IMR-90 (cell line): Measurements from ENCODE around the gene FER. TPM values are rescaled to one million over a fixed set of nuclear protein-coding genes. Genes with fewer than 3 reads are reported as not detected.

ENCODE experiments used
- ATAC-seq: fragments of 200-7000 bp; cut with Tn5 transposase; 2 replicates; pipeline ENCODE4 v1.9.1; 2020; ENCODE audit warnings: low read depth, mild to moderate bottlenecking, moderate library complexity
- BruUV-seq: library from RNA; stranded (reverse); fragments of 400-500 nt; replicated peaks from 2 replicates; lab custom pipeline; 2021; lab: Mats Ljungman, UMichigan
- CTCF ChIA-PET: fragments of 300-600 bp; formaldehyde crosslinking; extraction: SDS; loops from one replicate; lab custom pipeline; 2021; ENCODE audit warnings: antibody characterized with exemption; lab: Yijun Ruan, JAX
- POLR2A ChIA-PET: fragments of 300-600 bp; sonication (Branson Sonifier 250); formaldehyde crosslinking; loops from one replicate; lab custom pipeline; 2022; ENCODE audit warnings: antibody characterized with exemption; ENCODE audit not compliant: unreplicated experiment; lab: Charles Lee
- DNase-seq: peaks from one replicate; pipeline ENCODE4 v3.0.0; 2013
- H2AFZ ChIP-seq: replicated peaks from 2 replicates; pipeline ENCODE3; 2013; ENCODE audit warnings: low read length, mild to moderate bottlenecking; ENCODE audit not compliant: poor library complexity
- H2AK5ac ChIP-seq: 2 replicates; pipeline ENCODE4 v1.6.1; 2013; ENCODE audit warnings: low read depth, low read length, inconsistent platforms
- H2AK9ac ChIP-seq: replicated peaks from 2 replicates; pipeline ENCODE3; 2013; ENCODE audit warnings: mild to moderate bottlenecking, low read depth, low read length, moderate library complexity; ENCODE audit not compliant: poor library complexity
- H2BK120ac ChIP-seq: 2 replicates; pipeline ENCODE4 v1.6.1; 2013; ENCODE audit warnings: low read depth, low read length, inconsistent platforms
- H2BK15ac ChIP-seq: 3 replicates; pipeline ENCODE4 v1.6.1; 2013; ENCODE audit warnings: low read depth, low read length, inconsistent platforms
- H2BK20ac ChIP-seq: 2 replicates; pipeline ENCODE4 v1.6.1; 2013; ENCODE audit warnings: low read depth, mild to moderate bottlenecking, inconsistent platforms, low read length, moderate library complexity
- H2BK5ac ChIP-seq: 2 replicates; pipeline ENCODE4 v1.6.1; 2013; ENCODE audit warnings: mild to moderate bottlenecking, low read depth, low read length, inconsistent platforms; ENCODE audit not compliant: poor library complexity, severe bottlenecking
- H3K14ac ChIP-seq: replicated peaks from 2 replicates; pipeline ENCODE4 v1.6.1; 2013; ENCODE audit warnings: low read depth, low read length, inconsistent platforms
- H3K18ac ChIP-seq: 2 replicates; pipeline ENCODE4 v1.6.1; 2013; ENCODE audit warnings: low read depth, low read length, control low read depth
- H3K23ac ChIP-seq: 2 replicates; pipeline ENCODE4 v1.6.1; 2013; ENCODE audit warnings: low read depth, low read length, inconsistent platforms
- H3K27ac ChIP-seq: 2 replicates; pipeline ENCODE4 v1.5.1; 2013; ENCODE audit warnings: mild to moderate bottlenecking, control low read depth, low read length; ENCODE audit not compliant: insufficient read depth
- H3K27me3 ChIP-seq: 2 replicates; pipeline ENCODE4 v1.6.1; 2013; ENCODE audit warnings: low read length; ENCODE audit not compliant: control insufficient read depth, insufficient read depth
- H3K36me3 ChIP-seq: 2 replicates; pipeline ENCODE4 v1.6.1; 2013; ENCODE audit warnings: low read length, mixed read lengths; ENCODE audit not compliant: control insufficient read depth, insufficient read depth
- H3K4ac ChIP-seq: 2 replicates; pipeline ENCODE4 v1.6.1; 2013; ENCODE audit warnings: low read depth, low read length, inconsistent platforms
- H3K4me1 ChIP-seq: 2 replicates; pipeline ENCODE4 v1.6.1; 2013; ENCODE audit warnings: low read length, mixed read lengths; ENCODE audit not compliant: control insufficient read depth, insufficient read depth
- H3K4me2 ChIP-seq: 2 replicates; pipeline ENCODE4 v1.6.1; 2013; ENCODE audit warnings: low read depth, mild to moderate bottlenecking, control low read depth, low read length, moderate library complexity
- H3K4me3 ChIP-seq: 2 replicates; pipeline ENCODE4 v1.5.1; 2013; ENCODE audit warnings: low read depth, mild to moderate bottlenecking, control low read depth, low read length, moderate library complexity; ENCODE audit not compliant: insufficient read depth
- H3K56ac ChIP-seq: 2 replicates; pipeline ENCODE4 v1.6.1; 2013; ENCODE audit warnings: low read length, inconsistent platforms; ENCODE audit not compliant: insufficient read depth; ENCODE audit errors: extremely low read depth
- H3K79me1 ChIP-seq, 2 experiments: 2 replicates each; pipeline ENCODE4 v1.6.1; 2013; ENCODE audit warnings: low read length in 2 of 2, inconsistent platforms in 1 of 2, low read depth in 1 of 2
- H3K9ac ChIP-seq: 2 replicates; pipeline ENCODE4 v1.6.1; 2013; ENCODE audit warnings: low read depth, low read length, control low read depth
- H3K9me1 ChIP-seq: 2 replicates; pipeline ENCODE4 v1.6.1; 2013; ENCODE audit warnings: low read length, inconsistent platforms; ENCODE audit not compliant: insufficient read depth
- H3K9me3 ChIP-seq: 2 replicates; pipeline ENCODE4 v1.6.1; 2013; ENCODE audit warnings: low read length; ENCODE audit not compliant: control insufficient read depth, insufficient read depth
- H4K20me1 ChIP-seq: 2 replicates; pipeline ENCODE4 v1.6.1; 2013; ENCODE audit warnings: low read length, inconsistent platforms; ENCODE audit not compliant: insufficient read depth
- H4K5ac ChIP-seq: 2 replicates; pipeline ENCODE4 v1.6.1; 2013; ENCODE audit warnings: mild to moderate bottlenecking, low read depth, low read length, control low read depth
- H4K8ac ChIP-seq, 2 experiments: 2 replicates each; pipeline ENCODE4 v1.6.1; 2013; ENCODE audit warnings: low read depth in 2 of 2, low read length in 2 of 2, control low read depth in 1 of 2, inconsistent platforms in 1 of 2
- H4K91ac ChIP-seq: 2 replicates; pipeline ENCODE4 v1.6.1; 2013; ENCODE audit warnings: low read depth, low read length, inconsistent platforms; ENCODE audit not compliant: insufficient read depth
- CEBPB ChIP-seq: IDR thresholded peaks from 2 replicates; pipeline ENCODE4 v1.6.1; 2012; ENCODE audit warnings: low read depth, low read length, improper control_type of control experiment
- CTCF ChIP-seq: conservative IDR thresholded peaks from 2 replicates; pipeline ENCODE4 v1.5.1; 2012; ENCODE audit warnings: mild to moderate bottlenecking, low read depth, low read length, improper control_type of control experiment
- FOS ChIP-seq: fragments of 150-350 bp; IDR thresholded peaks from 2 replicates; pipeline ENCODE4 v1.6.1; 2016; ENCODE audit warnings: low read depth, low read length
- MAZ ChIP-seq: IDR thresholded peaks from 2 replicates; pipeline ENCODE4 v1.6.1; 2012; ENCODE audit warnings: low read depth, mild to moderate bottlenecking, low read length, improper control_type of control experiment, moderate library complexity, borderline replicate concordance
- MXI1 ChIP-seq: IDR thresholded peaks from 2 replicates; pipeline ENCODE4 v1.6.1; 2012; ENCODE audit warnings: low read depth, mild to moderate bottlenecking, low read length, moderate library complexity, borderline replicate concordance
- POLR2A ChIP-seq: IDR thresholded peaks from 2 replicates; pipeline ENCODE4 v1.6.1; 2012; ENCODE audit warnings: mild to moderate bottlenecking, low read depth, low read length
- RAD21 ChIP-seq: IDR thresholded peaks from 2 replicates; pipeline ENCODE4 v1.6.1; 2012; ENCODE audit warnings: low read length, improper control_type of control experiment
- RCOR1 ChIP-seq: IDR thresholded peaks from 2 replicates; pipeline ENCODE4 v1.6.1; 2012; ENCODE audit warnings: mild to moderate bottlenecking, low read length, improper control_type of control experiment; ENCODE audit not compliant: insufficient replicate concordance
- RFX5 ChIP-seq: IDR thresholded peaks from 2 replicates; pipeline ENCODE4 v1.8.0; 2012; ENCODE audit warnings: low read depth, mild to moderate bottlenecking, low read length, moderate library complexity
- SMC3 ChIP-seq: fragments of 150-350 bp; IDR thresholded peaks from 2 replicates; pipeline ENCODE4 v1.6.1; 2016; ENCODE audit warnings: low read depth, mild to moderate bottlenecking, antibody characterized with exemption, low read length, moderate library complexity
- USF2 ChIP-seq: fragments of 150-350 bp; IDR thresholded peaks from 2 replicates; pipeline ENCODE4 v1.6.1; 2017; ENCODE audit warnings: mild to moderate bottlenecking, antibody characterized with exemption, low read length, low read depth
- WGBS, 2 experiments: methylation state at CpG; one replicate each; pipeline versions ENCODE4 v1.1.5 to v1.1.7; 2013; ENCODE audit warnings: missing lambda C conversion rate in 2 of 2; ENCODE audit not compliant: insufficient read length in 1 of 2; ENCODE audit errors: extremely low coverage in 2 of 2; 5-methylcytosine and 5-hydroxymethylcytosine counted together
- dilution Hi-C: fragments of 300-500 bp; cut with HindIII; formaldehyde crosslinking; loops from one replicate; pipeline ENCODE4 v1.14.3; 2018; ENCODE audit warnings: low sequenced_read_pairs; ENCODE audit not compliant: unreplicated experiment
- in situ Hi-C: fragments of 300-500 bp; cut with MboI; formaldehyde crosslinking; loops from 3 replicates; pipeline ENCODE4 v1.14.3; 2019; ENCODE audit warnings: low sequenced_read_pairs, inconsistent platforms, mixed read lengths
- intact Hi-C: fragments of 100-400 bp; cut with micrococcal nuclease; formaldehyde crosslinking; loops from 2 replicates; pipeline ENCODE4 v1.10.0; 2022
- polyA plus RNA-seq, 3 experiments: library from polyadenylated mRNA; depleted of rRNA; stranded (reverse); fragments of >200 nt; gene quantifications; 2 replicates each; pipeline ENCODE4 v1.2.3, GENCODE V29; 2012; ENCODE audit warnings: low replicate concordance in 1 of 3
- total RNA-seq: library from RNA; depleted of rRNA; stranded (reverse); fragments of >200 nt; gene quantifications from 2 replicates; pipeline ENCODE4 v1.2.3, GENCODE V29; 2012

Gene FER
- total and polyA plus RNA-seq, 2 of the 4 experiments (the other 2 are of a cell fraction): 3.5 to 32.4 TPM

- in situ Hi-C loops: no loop called here
- Histone ChIP-seq H3K56ac (peak overlapping the region; percentile 96), H2AFZ (peak overlapping the region; percentile 98), H3K4me3 (peak overlapping the region; percentile 67), H4K91ac (peak overlapping the region; percentile 69), H3K4me1 (no peaks in the 10 kb centered on the region; the same call in 1 of the 2 replicates), H3K14ac (peak overlapping the region; percentile 80), H4K5ac (peak overlapping the region; percentile 88), H2AK9ac (peak overlapping the region; percentile 88), H4K8ac (peak overlapping the region; percentile 76 to 78), H3K36me3 (no peaks in the 10 kb centered on the region), H3K9me3 (no peaks in the 10 kb centered on the region), H2BK20ac (peak overlapping the region; percentile 36; the same call in 1 of the 2 replicates), H2BK15ac (peak overlapping the region; percentile 31; the same call in 1 of the 3 replicates), H3K79me1 (peaks cover 0 to 8% of the 10 kb centered on the region in 2 experiments; a peak in 2 of 4 replicates), H3K9me1 (peaks cover 5% of the 10 kb centered on the region; the same call in 1 of the 2 replicates), H3K18ac (peak overlapping the region; percentile 50), H4K20me1 (no peaks in the 10 kb centered on the region), H3K9ac (peak overlapping the region; percentile 93), H3K23ac (peak overlapping the region; percentile 95), H3K27ac (peak overlapping the region; percentile 87), H3K4me2 (peak overlapping the region; percentile 77), H2BK5ac (peak overlapping the region; percentile 72), H3K27me3 (no peaks in the 10 kb centered on the region), H2BK120ac (peak overlapping the region; percentile 68), H3K4ac (peak overlapping the region; percentile 90), H2AK5ac (peak overlapping the region; percentile 47)
- 0% methylated on average over 24 of the region's 61 CpGs; no CpG with 5 or more reads in 1 of the 2 experiments for WGBS, 2 experiments
- dilution Hi-C loops: no loop called here
- intact Hi-C loops: no loop called here
- no TSS peak for BruUV-seq
- DNase-seq (peak; percentile 89), ATAC-seq (peak; percentile 100)
- ChIA-PET POLR2A (interaction anchor here (0.5 to 1.3 kb wide), 4 partner anchors 17 to 685 kb away, joined by 3 to 7 read pairs (median 4); partner anchors contain the start of gene FER), CTCF (interaction anchor here (1.1 kb wide), 1 partner anchor 192 kb away, joined by 3 read pairs; no protein-coding TSS in a partner anchor)
- no peak for TF ChIP-seq CTCF
- 0 out of 2 replicates have a peak, but pooled peaks have one; percentile 31 for TF ChIP-seq USF2
- peak; percentile 17; the same call in 1 of the 2 replicates for TF ChIP-seq RAD21
- no peak for TF ChIP-seq FOS
- TF ChIP-seq CEBPB: peak; percentile 90
- peak; percentile 62 for TF ChIP-seq RCOR1
- TF ChIP-seq SMC3: no peak
- TF ChIP-seq MXI1: peak; percentile 69; the same call in 1 of the 2 replicates
- TF ChIP-seq MAZ: peak; percentile 48; the same call in 1 of the 2 replicates
- TF ChIP-seq POLR2A: peak; percentile 59; the same call in 1 of the 2 replicates
- TF ChIP-seq RFX5: no peak
Observed at GRCh38 chr5:108727651-108728565, 19.8 kb upstream of the FER start.
